ENCODE data around the gene RRP1. TPM values are rescaled to one million over a fixed set of nuclear protein-coding genes. Genes with fewer than 3 reads are reported as not detected.

Gene RRP1
- polyA plus RNA-seq, 2 of the 4 experiments (the other 2 are of a cell fraction) = 15.4 to 29.5 TPM

DNA sequence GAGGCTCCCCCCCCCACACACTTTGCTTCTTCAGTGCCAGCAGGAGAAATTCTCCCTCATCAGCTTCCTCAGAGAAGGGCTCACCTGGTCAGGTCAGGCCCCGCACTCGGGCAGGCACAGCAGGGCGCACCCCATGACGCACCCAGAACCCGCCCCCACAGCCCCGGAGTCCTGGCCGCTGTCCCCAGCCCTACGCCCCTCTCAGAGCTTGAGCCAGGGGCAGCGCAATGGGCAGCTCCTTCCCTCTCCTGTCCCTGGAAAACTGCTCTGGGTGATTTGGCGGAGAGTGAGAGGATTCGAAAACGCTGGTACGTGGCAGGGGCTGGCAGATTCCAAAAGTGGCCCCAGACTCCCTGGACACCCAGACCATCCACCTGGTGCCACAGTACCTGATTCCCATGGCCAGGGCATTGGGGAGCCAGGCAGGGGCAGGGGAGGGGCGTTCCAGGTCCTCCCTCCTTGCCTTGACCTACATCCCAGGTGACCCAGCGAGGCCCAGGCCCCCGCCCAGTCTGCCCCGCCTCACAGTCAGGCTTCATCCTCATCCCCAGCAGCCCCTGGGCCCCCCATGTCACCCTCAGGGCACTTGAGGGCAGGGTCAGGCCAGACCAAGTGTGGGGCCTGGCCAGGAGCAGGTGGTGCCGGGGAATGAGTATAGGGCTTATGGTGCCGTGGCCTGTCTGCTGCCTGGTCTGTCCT lies 23.7 kb downstream of the RRP1 start:
- Histone ChIP-seq H3K4me3 (no peak overlapping the region), H3K27ac (no peak overlapping the region), H3K4me1 (peaks cover 9% of the 10 kb centered on the region; the same call in 1 of the 3 replicates), H3K4me2 (no peak overlapping the region), H3K9me3 (no peaks in the 10 kb centered on the region)
- FAIRE-seq = no peak
- CTCF ChIA-PET = interaction anchor here (0.6 to 4.5 kb wide), 2 partner anchors 128 to 857 kb away, joined by 3 to 24 read pairs; no protein-coding TSS in a partner anchor
- no peak for TF ChIP-seq ESRRA (IDR thresholded peaks at IDR 0.05; ENCODE audit: borderline replicate concordance, low read length)
- TF ChIP-seq SMC3 (IDR thresholded peaks at IDR 0.05) = no peak
- TF ChIP-seq HDAC2 (IDR thresholded peaks at IDR 0.05) = no peak
- TF ChIP-seq TP53 (CRISPR knock-in tag; IDR thresholded peaks at IDR 0.05) = no peak
- no peak for TF ChIP-seq NPAS2 (CRISPR knock-in tag; IDR thresholded peaks at IDR 0.05; ENCODE audit: borderline replicate concordance)
- TF ChIP-seq, protein P1, sequence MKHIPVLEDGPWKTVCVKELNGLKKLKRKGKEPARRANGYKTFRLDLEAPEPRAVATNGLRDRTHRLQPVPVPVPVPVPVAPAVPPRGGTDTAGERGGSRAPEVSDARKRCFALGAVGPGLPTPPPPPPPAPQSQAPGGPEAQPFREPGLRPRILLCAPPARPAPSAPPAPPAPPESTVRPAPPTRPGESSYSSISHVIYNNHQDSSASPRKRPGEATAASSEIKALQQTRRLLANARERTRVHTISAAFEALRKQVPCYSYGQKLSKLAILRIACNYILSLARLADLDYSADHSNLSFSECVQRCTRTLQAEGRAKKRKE (CRISPR knock-in tag; IDR thresholded peaks at IDR 0.05; ENCODE audit: low read depth) = no peak
- no peak for TF ChIP-seq RNF2 (IDR thresholded peaks at IDR 0.05; ENCODE audit: borderline replicate concordance, low read depth)
- TF ChIP-seq TFCP2L1 (CRISPR knock-in tag; IDR thresholded peaks at IDR 0.05) = no peak
- TF ChIP-seq PBX3 (IDR thresholded peaks at IDR 0.05) = no peak
- POLR2A ChIA-PET = no interaction called here
- ATAC-seq = no peak
- DNase-seq (ENCODE audit: low read depth in 1 of 2, low spot score in 1 of 2) = no peak
- WGBS (ENCODE audit: missing lambda C conversion rate) = 97% methylated on average over 4 of the region's 19 CpGs

DNA sequence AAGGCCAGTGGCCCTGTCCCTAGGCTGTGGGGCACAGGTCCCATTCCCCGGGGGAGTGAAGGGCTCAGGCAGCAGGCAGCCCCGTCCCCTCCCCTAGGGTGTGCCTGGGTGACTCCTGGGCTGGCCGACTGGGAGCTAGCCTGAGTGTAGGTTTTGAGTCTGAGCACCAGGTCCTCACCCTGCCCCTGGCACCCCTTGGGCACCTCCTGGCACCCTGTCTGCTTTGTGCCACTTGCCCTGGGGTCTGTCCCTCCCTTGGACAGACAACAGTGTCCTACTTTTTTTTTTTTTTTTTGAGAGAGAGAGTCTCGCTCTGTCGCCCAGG lies 24.2 kb downstream of the RRP1 start:
- WGBS (ENCODE audit: missing lambda C conversion rate) = 100% methylated on average over 1 of the region's 5 CpGs
- TF ChIP-seq PBX3 (IDR thresholded peaks at IDR 0.05) (no peak), BHLHE40 (IDR thresholded peaks at IDR 0.05; ENCODE audit: low read depth, low read length) (no peak), TP53 (CRISPR knock-in tag; IDR thresholded peaks at IDR 0.05) (no peak)
- ChIA-PET CTCF (interaction anchor here (0.6 to 0.8 kb wide), 2 partner anchors 162 to 857 kb away, joined by 3 to 4 read pairs; no protein-coding TSS in a partner anchor), POLR2A (no interaction called here)
- Histone ChIP-seq H3K27ac (no peak overlapping the region), H3K4me3 (no peak overlapping the region), H3K4me1 (peaks cover 9% of the 10 kb centered on the region; the same call in 1 of the 3 replicates), H3K4me2 (no peak overlapping the region), H3K9me3 (no peaks in the 10 kb centered on the region)
- ATAC-seq (no peak), DNase-seq (ENCODE audit: low read depth in 1 of 2, low spot score in 1 of 2) (no peak), FAIRE-seq (no peak)

- TF ChIP-seq EP300 (IDR thresholded peaks at IDR 0.05) = no peak
- TF ChIP-seq KDM5A (IDR thresholded peaks at IDR 0.05) = no peak
- no peak for TF ChIP-seq HOXB13 (CRISPR knock-in tag; IDR thresholded peaks at IDR 0.05; ENCODE audit: low read depth)
- no peak for TF ChIP-seq JUN (IDR thresholded peaks at IDR 0.05)
- no peak for TF ChIP-seq HDAC2 (IDR thresholded peaks at IDR 0.05)
- no peak for TF ChIP-seq BCL3 (IDR thresholded peaks at IDR 0.05)
- TF ChIP-seq POLR2A (IDR thresholded peaks at IDR 0.05; ENCODE audit: low read length) = no peak
- no peak for TF ChIP-seq MYC (IDR thresholded peaks at IDR 0.05; ENCODE audit: borderline replicate concordance, low read length)
- TF ChIP-seq ZNF302 (CRISPR knock-in tag; IDR thresholded peaks at IDR 0.05) = no peak
- no peak for TF ChIP-seq REST (IDR thresholded peaks at IDR 0.05)
- no peak for TF ChIP-seq FOXS1 (CRISPR knock-in tag; IDR thresholded peaks at IDR 0.05)
- TF ChIP-seq PHF8 (IDR thresholded peaks at IDR 0.05; ENCODE audit: borderline replicate concordance, low read depth) = no peak
- no peak for TF ChIP-seq TFCP2L1 (CRISPR knock-in tag; IDR thresholded peaks at IDR 0.05)
- TF ChIP-seq GATA3 (IDR thresholded peaks at IDR 0.05; ENCODE audit: borderline replicate concordance) = no peak
- no peak for TF ChIP-seq SREBF2 (IDR thresholded peaks at IDR 0.05)
- no peak for TF ChIP-seq CBX2 (IDR thresholded peaks at IDR 0.05; ENCODE audit: borderline replicate concordance, low read depth)
- CTCF ChIA-PET = interaction anchor here (0.8 kb wide), 1 partner anchor 161 kb away, joined by 4 read pairs; no protein-coding TSS in a partner anchor
- Histone ChIP-seq H3K27ac (no peak overlapping the region), H3K4me3 (no peak overlapping the region), H3K4me2 (no peak overlapping the region), H3K4me1 (peaks cover 9% of the 10 kb centered on the region; the same call in 1 of the 3 replicates), H3K9me3 (no peaks in the 10 kb centered on the region)
- no peak for ATAC-seq
- POLR2A ChIA-PET = no interaction called here
- 83% methylated on average over 23 of the region's 28 CpGs for WGBS (ENCODE audit: missing lambda C conversion rate)
- no peak for DNase-seq (ENCODE audit: low read depth in 1 of 2, low spot score in 1 of 2)
- FAIRE-seq = no peak
These were observed 25.1 kb downstream of the RRP1 start for GRCh38 chr21:43814215-43815106.
